ENCODE results near the gene AATF.

DNA sequence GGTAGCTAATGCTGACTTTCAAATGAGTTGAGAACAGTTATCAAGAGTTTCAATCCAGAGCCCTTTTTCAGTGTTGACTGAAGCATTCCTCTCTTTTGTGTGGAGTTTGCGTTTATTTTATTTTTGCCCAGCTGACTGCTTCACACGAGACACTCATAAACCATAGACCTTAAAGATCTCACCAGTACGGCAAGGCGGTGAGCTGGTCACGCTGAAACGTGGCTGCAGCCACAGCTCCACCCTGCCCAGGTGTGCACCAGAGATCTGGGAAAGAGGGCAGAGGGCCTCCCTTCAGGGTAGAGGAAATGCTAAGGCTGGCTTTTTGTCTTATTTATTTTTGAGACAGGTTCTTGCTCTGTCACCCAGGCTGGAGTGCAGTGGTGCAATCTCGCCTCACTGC, 112.2 kb downstream of the AATF start:
- TF ChIP-seq, protein P1, sequence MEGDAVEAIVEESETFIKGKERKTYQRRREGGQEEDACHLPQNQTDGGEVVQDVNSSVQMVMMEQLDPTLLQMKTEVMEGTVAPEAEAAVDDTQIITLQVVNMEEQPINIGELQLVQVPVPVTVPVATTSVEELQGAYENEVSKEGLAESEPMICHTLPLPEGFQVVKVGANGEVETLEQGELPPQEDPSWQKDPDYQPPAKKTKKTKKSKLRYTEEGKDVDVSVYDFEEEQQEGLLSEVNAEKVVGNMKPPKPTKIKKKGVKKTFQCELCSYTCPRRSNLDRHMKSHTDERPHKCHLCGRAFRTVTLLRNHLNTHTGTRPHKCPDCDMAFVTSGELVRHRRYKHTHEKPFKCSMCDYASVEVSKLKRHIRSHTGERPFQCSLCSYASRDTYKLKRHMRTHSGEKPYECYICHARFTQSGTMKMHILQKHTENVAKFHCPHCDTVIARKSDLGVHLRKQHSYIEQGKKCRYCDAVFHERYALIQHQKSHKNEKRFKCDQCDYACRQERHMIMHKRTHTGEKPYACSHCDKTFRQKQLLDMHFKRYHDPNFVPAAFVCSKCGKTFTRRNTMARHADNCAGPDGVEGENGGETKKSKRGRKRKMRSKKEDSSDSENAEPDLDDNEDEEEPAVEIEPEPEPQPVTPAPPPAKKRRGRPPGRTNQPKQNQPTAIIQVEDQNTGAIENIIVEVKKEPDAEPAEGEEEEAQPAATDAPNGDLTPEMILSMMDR (IDR thresholded peaks at IDR 0.05; ENCODE audit: poor library complexity), result no peak
- TF ChIP-seq EZH2 (IDR thresholded peaks at IDR 0.05; ENCODE audit: borderline replicate concordance), result no peak
- no peak for TF ChIP-seq EZH2phosphoT487 (IDR thresholded peaks at IDR 0.05; ENCODE audit: low read depth, severe bottlenecking, unreplicated experiment)

Measured in hepatocyte (in vitro differentiated cells).